ENCODE data around the gene STAMBPL1. TPM values are rescaled to one million over a fixed set of nuclear protein-coding genes. Genes with fewer than 3 reads are reported as not detected.

The STAMBPL1 gene
- total RNA-seq, 1 donor from 2014 or later: 1.6 TPM

- no peak overlapping the region for H3K4me3 Mint-ChIP-seq (ENCODE audit: unreplicated experiment)
- H3K9me3 Mint-ChIP-seq (ENCODE audit: low read depth): no peaks in the 10 kb centered on the region
- H3K27ac Mint-ChIP-seq (ENCODE audit: unreplicated experiment): no peak overlapping the region
- no peaks in the 10 kb centered on the region for H3K36me3 Mint-ChIP-seq (ENCODE audit: low read depth)
- no peaks in the 10 kb centered on the region for H3K27me3 Mint-ChIP-seq (ENCODE audit: low read depth)
- peaks cover 15% of the 10 kb centered on the region for H3K4me1 Mint-ChIP-seq (ENCODE audit: low read depth)
- TF ChIP-seq, protein P1, sequence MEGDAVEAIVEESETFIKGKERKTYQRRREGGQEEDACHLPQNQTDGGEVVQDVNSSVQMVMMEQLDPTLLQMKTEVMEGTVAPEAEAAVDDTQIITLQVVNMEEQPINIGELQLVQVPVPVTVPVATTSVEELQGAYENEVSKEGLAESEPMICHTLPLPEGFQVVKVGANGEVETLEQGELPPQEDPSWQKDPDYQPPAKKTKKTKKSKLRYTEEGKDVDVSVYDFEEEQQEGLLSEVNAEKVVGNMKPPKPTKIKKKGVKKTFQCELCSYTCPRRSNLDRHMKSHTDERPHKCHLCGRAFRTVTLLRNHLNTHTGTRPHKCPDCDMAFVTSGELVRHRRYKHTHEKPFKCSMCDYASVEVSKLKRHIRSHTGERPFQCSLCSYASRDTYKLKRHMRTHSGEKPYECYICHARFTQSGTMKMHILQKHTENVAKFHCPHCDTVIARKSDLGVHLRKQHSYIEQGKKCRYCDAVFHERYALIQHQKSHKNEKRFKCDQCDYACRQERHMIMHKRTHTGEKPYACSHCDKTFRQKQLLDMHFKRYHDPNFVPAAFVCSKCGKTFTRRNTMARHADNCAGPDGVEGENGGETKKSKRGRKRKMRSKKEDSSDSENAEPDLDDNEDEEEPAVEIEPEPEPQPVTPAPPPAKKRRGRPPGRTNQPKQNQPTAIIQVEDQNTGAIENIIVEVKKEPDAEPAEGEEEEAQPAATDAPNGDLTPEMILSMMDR (IDR thresholded peaks at IDR 0.05): no peak
- no peak for DNase-seq (ENCODE audit: low spot score)
These were observed 13.6 kb downstream of the STAMBPL1 start for GRCh38 chr10:88893611-88894010.

GRCh38 chr10:88895250-88895649 is 15.2 kb downstream of the STAMBPL1 start:
- Mint-ChIP-seq H3K4me3 (ENCODE audit: unreplicated experiment) (no peak overlapping the region), H3K27me3 (ENCODE audit: low read depth) (no peaks in the 10 kb centered on the region), H3K36me3 (ENCODE audit: low read depth) (no peaks in the 10 kb centered on the region), H3K4me1 (ENCODE audit: low read depth) (peaks cover 15% of the 10 kb centered on the region), H3K27ac (ENCODE audit: unreplicated experiment) (no peak overlapping the region), H3K9me3 (ENCODE audit: low read depth) (no peaks in the 10 kb centered on the region)
- TF ChIP-seq, protein P1 (IDR thresholded peaks at IDR 0.05): no peak
- no peak for DNase-seq (ENCODE audit: low spot score)

DNA sequence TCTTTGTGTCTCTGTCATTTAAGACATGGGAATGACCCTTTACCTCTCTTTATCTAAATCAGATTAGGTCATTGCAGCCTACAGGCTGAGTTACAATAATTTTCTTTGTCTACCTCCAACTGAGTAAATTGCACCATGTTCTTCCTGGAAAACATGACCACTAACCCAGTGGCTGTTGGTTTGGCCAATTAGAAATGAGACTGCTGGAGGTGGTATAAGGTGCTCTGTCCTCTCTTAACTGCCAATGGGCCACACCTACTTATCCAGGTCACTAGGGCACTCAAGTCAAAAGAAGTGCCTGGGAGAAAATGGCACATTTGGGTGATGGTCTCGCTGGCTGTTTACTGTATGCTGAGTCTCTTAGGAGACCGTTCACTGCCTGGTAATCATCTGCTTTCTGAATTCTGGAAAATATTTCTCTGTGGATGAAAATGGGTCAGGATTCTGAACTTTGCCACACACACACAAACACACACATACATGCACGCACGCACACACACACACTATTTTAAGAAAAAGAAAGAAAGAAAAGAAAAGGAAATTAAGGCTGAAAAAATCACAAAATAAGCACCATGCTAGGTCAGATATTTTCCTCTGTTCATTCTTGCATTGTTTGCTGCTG is 16.4 kb downstream of the STAMBPL1 start:
- no peak overlapping the region for H3K4me3 Mint-ChIP-seq (ENCODE audit: unreplicated experiment)
- no peaks in the 10 kb centered on the region for H3K36me3 Mint-ChIP-seq (ENCODE audit: low read depth)
- peaks cover 10% of the 10 kb centered on the region for H3K4me1 Mint-ChIP-seq (ENCODE audit: low read depth)
- TF ChIP-seq, protein P1 (IDR thresholded peaks at IDR 0.05): no peak
- H3K27me3 Mint-ChIP-seq (ENCODE audit: low read depth): no peaks in the 10 kb centered on the region
- no peak for DNase-seq (ENCODE audit: low spot score)
- H3K9me3 Mint-ChIP-seq (ENCODE audit: low read depth): no peaks in the 10 kb centered on the region
- no peak overlapping the region for H3K27ac Mint-ChIP-seq (ENCODE audit: unreplicated experiment)

GRCh38 chr10:88896994-88897853 is 17.2 kb downstream of the STAMBPL1 start:
- no peak for DNase-seq (ENCODE audit: low spot score)
- Mint-ChIP-seq H3K9me3 (ENCODE audit: low read depth) (no peaks in the 10 kb centered on the region), H3K27me3 (ENCODE audit: low read depth) (no peaks in the 10 kb centered on the region), H3K36me3 (ENCODE audit: low read depth) (no peaks in the 10 kb centered on the region), H3K4me3 (ENCODE audit: unreplicated experiment) (no peak overlapping the region), H3K27ac (ENCODE audit: unreplicated experiment) (no peak overlapping the region), H3K4me1 (ENCODE audit: low read depth) (peaks cover 16% of the 10 kb centered on the region)
- TF ChIP-seq, protein P1 (IDR thresholded peaks at IDR 0.05): no peak

GRCh38 chr10:88898727-88899126 is 18.7 kb downstream of the STAMBPL1 start:
- no peak for DNase-seq (ENCODE audit: low spot score)
- TF ChIP-seq, protein P1 (IDR thresholded peaks at IDR 0.05): no peak
- Mint-ChIP-seq H3K4me3 (ENCODE audit: unreplicated experiment) (no peak overlapping the region), H3K27me3 (ENCODE audit: low read depth) (no peaks in the 10 kb centered on the region), H3K9me3 (ENCODE audit: low read depth) (no peaks in the 10 kb centered on the region), H3K27ac (ENCODE audit: unreplicated experiment) (no peak overlapping the region), H3K4me1 (ENCODE audit: low read depth) (peaks cover 10% of the 10 kb centered on the region), H3K36me3 (ENCODE audit: low read depth) (no peaks in the 10 kb centered on the region)
